Skeletal muscle tissue (tissue), 4 donors: ENCODE results near the gene NR6A1. TPM values are rescaled to one million over a fixed set of nuclear protein-coding genes. Genes with fewer than 3 reads are reported as not detected.

ENCODE experiments used
- H3K27ac ChIP-seq: one replicate; pipeline ENCODE4 v1.7.0; 2013; ENCODE audit warnings: mild to moderate bottlenecking, low read depth, low read length, inconsistent platforms
- H3K27me3 ChIP-seq, 3 donors: one replicate each; pipeline ENCODE4 v1.7.0; 2013; ENCODE audit warnings: low read length in 3 of 3; ENCODE audit not compliant: control insufficient read depth in 3 of 3, insufficient read depth in 3 of 3
- H3K36me3 ChIP-seq, 3 donors: one replicate each; pipeline ENCODE4 v1.7.0; 2013; ENCODE audit warnings: low read length in 3 of 3; ENCODE audit not compliant: control insufficient read depth in 3 of 3, insufficient read depth in 3 of 3
- H3K4me1 ChIP-seq, 3 donors: one replicate each; pipeline ENCODE4 v1.7.0; 2013; ENCODE audit warnings: low read length in 3 of 3, mild to moderate bottlenecking in 3 of 3; ENCODE audit not compliant: control insufficient read depth in 3 of 3, insufficient read depth in 3 of 3
- H3K4me3 ChIP-seq, 3 donors: one replicate each; pipeline ENCODE4 v1.7.0; 2013; ENCODE audit warnings: low read length in 3 of 3
- H3K9ac ChIP-seq, 3 donors: one replicate each; pipeline ENCODE4 v1.7.0; 2013; ENCODE audit warnings: low read length in 3 of 3, mild to moderate bottlenecking in 3 of 3, moderate library complexity in 2 of 3, low read depth in 1 of 3
- H3K9me3 ChIP-seq, 3 donors: one replicate each; pipeline ENCODE4 v1.7.0; 2013; ENCODE audit warnings: low read length in 3 of 3; ENCODE audit not compliant: control insufficient read depth in 3 of 3
- total RNA-seq: library from RNA; depleted of rRNA; stranded (reverse); fragments of >200 nt; gene quantifications from one replicate; pipeline ENCODE4 v1.2.3, GENCODE V29; 2014
- donor health status: Osteomylitis.

The NR6A1 gene
- total RNA-seq, 1 donor from 2014 or later: 0.52 TPM

GRCh38 chr9:124485201-124485600 lies 285.9 kb downstream of the NR6A1 start:
- H3K4me1 ChIP-seq: no peaks in the 10 kb centered on the region
- no peak overlapping the region for H3K4me3 ChIP-seq
- H3K27ac ChIP-seq: no peak overlapping the region
- H3K9me3 ChIP-seq: no peaks in the 10 kb centered on the region
- H3K27me3 ChIP-seq: peaks cover 48 to 85% (median 62%) of the 10 kb centered on the region in 3 donors
- H3K36me3 ChIP-seq: no peaks in the 10 kb centered on the region
- no peak overlapping the region for H3K9ac ChIP-seq

- Histone ChIP-seq H3K27me3 (peaks cover 61 to 86% (median 68%) of the 10 kb centered on the region in 3 donors), H3K36me3 (no peaks in the 10 kb centered on the region), H3K27ac (no peak overlapping the region), H3K9ac (no peak overlapping the region), H3K4me1 (no peaks in the 10 kb centered on the region), H3K4me3 (no peak overlapping the region), H3K9me3 (no peaks in the 10 kb centered on the region)
These were observed 287.6 kb downstream of the NR6A1 start for GRCh38 chr9:124483481-124483880.

- H3K27me3 ChIP-seq: peaks cover 59 to 84% (median 72%) of the 10 kb centered on the region in 3 donors
- no peak overlapping the region for H3K4me3 ChIP-seq
These were observed 288.6 kb downstream of the NR6A1 start for GRCh38 chr9:124482431-124483031.

GRCh38 chr9:124481115-124481514 lies 290.0 kb downstream of the NR6A1 start:
- no peak overlapping the region for H3K27ac ChIP-seq
- H3K9ac ChIP-seq: no peak overlapping the region
- peaks cover 0 to 2% (median 0%) of the 10 kb centered on the region in 3 donors for H3K4me1 ChIP-seq
- no peaks in the 10 kb centered on the region for H3K36me3 ChIP-seq
- H3K4me3 ChIP-seq: no peak overlapping the region
- H3K27me3 ChIP-seq: peaks cover 51 to 84% (median 71%) of the 10 kb centered on the region in 3 donors
- H3K9me3 ChIP-seq: no peaks in the 10 kb centered on the region

More at GRCh38 chr9:124482431-124483031, 288.6 kb downstream of the NR6A1 start:
- Histone ChIP-seq H3K36me3 (no peaks in the 10 kb centered on the region), H3K4me1 (peaks cover 0 to 2% (median 0%) of the 10 kb centered on the region in 3 donors), H3K9ac (no peak overlapping the region), H3K9me3 (no peaks in the 10 kb centered on the region), H3K27ac (no peak overlapping the region)

- Histone ChIP-seq H3K4me3 (no peak overlapping the region), H3K27ac (no peak overlapping the region), H3K9ac (no peak overlapping the region), H3K36me3 (no peaks in the 10 kb centered on the region), H3K9me3 (no peaks in the 10 kb centered on the region), H3K27me3 (peaks cover 49 to 86% (median 70%) of the 10 kb centered on the region in 3 donors), H3K4me1 (peaks cover 0 to 2% (median 0%) of the 10 kb centered on the region in 3 donors)
These were observed 290.5 kb downstream of the NR6A1 start for GRCh38 chr9:124480621-124480981.

GRCh38 chr9:124479947-124480620 lies 291.0 kb downstream of the NR6A1 start:
- H3K9ac ChIP-seq: no peak overlapping the region

GRCh38 chr9:124479371-124479770 lies 291.7 kb downstream of the NR6A1 start:
- no peak overlapping the region for H3K4me3 ChIP-seq
- no peak overlapping the region for H3K27ac ChIP-seq
- no peak overlapping the region for H3K9ac ChIP-seq
- H3K27me3 ChIP-seq: peaks cover 51 to 83% (median 71%) of the 10 kb centered on the region in 3 donors
- no peaks in the 10 kb centered on the region for H3K36me3 ChIP-seq
- no peaks in the 10 kb centered on the region for H3K9me3 ChIP-seq
- H3K4me1 ChIP-seq: peaks cover 0 to 2% (median 0%) of the 10 kb centered on the region in 3 donors

More at GRCh38 chr9:124479947-124480620, 291.0 kb downstream of the NR6A1 start:
- no peaks in the 10 kb centered on the region for H3K9me3 ChIP-seq
- peaks cover 0 to 2% (median 0%) of the 10 kb centered on the region in 3 donors for H3K4me1 ChIP-seq
- peaks cover 49 to 84% (median 70%) of the 10 kb centered on the region in 3 donors for H3K27me3 ChIP-seq
- H3K36me3 ChIP-seq: no peaks in the 10 kb centered on the region
- H3K27ac ChIP-seq: no peak overlapping the region
- H3K4me3 ChIP-seq: no peak overlapping the region

GRCh38 chr9:124478354-124478753 lies 292.8 kb downstream of the NR6A1 start:
- Histone ChIP-seq H3K27me3 (peaks cover 44 to 76% (median 70%) of the 10 kb centered on the region in 3 donors), H3K4me1 (peaks cover 0 to 2% (median 0%) of the 10 kb centered on the region in 3 donors), H3K27ac (no peak overlapping the region), H3K36me3 (no peaks in the 10 kb centered on the region), H3K9me3 (no peaks in the 10 kb centered on the region), H3K4me3 (no peak overlapping the region), H3K9ac (no peak overlapping the region)

GRCh38 chr9:124477648-124478285 lies 293.3 kb downstream of the NR6A1 start:
- Histone ChIP-seq H3K4me1 (peaks cover 0 to 2% (median 0%) of the 10 kb centered on the region in 3 donors), H3K9me3 (no peaks in the 10 kb centered on the region), H3K4me3 (no peak overlapping the region), H3K27me3 (peaks cover 42 to 76% (median 69%) of the 10 kb centered on the region in 3 donors), H3K27ac (no peak overlapping the region), H3K9ac (no peak overlapping the region), H3K36me3 (no peaks in the 10 kb centered on the region)

- Histone ChIP-seq H3K9ac (no peak overlapping the region), H3K36me3 (no peaks in the 10 kb centered on the region), H3K4me1 (peaks cover 0 to 2% (median 0%) of the 10 kb centered on the region in 3 donors), H3K27me3 (peaks cover 42 to 75% (median 68%) of the 10 kb centered on the region in 3 donors), H3K9me3 (no peaks in the 10 kb centered on the region), H3K4me3 (no peak overlapping the region), H3K27ac (no peak overlapping the region)
These were observed 293.9 kb downstream of the NR6A1 start for GRCh38 chr9:124477211-124477647.
